GM19438 (cell line): ENCODE results near the gene DENND1C.

Source experiments
- ATAC-seq: cut with Tn5 transposase; IDR thresholded peaks from one replicate; pipeline ENCODE4 v1.9.1; 2021; ENCODE audit warnings: low read depth; ENCODE audit not compliant: unreplicated experiment

DENND1C gene, protein sequence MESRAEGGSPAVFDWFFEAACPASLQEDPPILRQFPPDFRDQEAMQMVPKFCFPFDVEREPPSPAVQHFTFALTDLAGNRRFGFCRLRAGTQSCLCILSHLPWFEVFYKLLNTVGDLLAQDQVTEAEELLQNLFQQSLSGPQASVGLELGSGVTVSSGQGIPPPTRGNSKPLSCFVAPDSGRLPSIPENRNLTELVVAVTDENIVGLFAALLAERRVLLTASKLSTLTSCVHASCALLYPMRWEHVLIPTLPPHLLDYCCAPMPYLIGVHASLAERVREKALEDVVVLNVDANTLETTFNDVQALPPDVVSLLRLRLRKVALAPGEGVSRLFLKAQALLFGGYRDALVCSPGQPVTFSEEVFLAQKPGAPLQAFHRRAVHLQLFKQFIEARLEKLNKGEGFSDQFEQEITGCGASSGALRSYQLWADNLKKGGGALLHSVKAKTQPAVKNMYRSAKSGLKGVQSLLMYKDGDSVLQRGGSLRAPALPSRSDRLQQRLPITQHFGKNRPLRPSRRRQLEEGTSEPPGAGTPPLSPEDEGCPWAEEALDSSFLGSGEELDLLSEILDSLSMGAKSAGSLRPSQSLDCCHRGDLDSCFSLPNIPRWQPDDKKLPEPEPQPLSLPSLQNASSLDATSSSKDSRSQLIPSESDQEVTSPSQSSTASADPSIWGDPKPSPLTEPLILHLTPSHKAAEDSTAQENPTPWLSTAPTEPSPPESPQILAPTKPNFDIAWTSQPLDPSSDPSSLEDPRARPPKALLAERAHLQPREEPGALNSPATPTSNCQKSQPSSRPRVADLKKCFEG

GRCh38 chr19:6481541-6482342 lies at the start of gene DENND1C:
DENND1C (minus strand) TSS chr19:6481787; CDS start chr19:6481695, 92 bp downstream.
- no peak for ATAC-seq

DNA sequence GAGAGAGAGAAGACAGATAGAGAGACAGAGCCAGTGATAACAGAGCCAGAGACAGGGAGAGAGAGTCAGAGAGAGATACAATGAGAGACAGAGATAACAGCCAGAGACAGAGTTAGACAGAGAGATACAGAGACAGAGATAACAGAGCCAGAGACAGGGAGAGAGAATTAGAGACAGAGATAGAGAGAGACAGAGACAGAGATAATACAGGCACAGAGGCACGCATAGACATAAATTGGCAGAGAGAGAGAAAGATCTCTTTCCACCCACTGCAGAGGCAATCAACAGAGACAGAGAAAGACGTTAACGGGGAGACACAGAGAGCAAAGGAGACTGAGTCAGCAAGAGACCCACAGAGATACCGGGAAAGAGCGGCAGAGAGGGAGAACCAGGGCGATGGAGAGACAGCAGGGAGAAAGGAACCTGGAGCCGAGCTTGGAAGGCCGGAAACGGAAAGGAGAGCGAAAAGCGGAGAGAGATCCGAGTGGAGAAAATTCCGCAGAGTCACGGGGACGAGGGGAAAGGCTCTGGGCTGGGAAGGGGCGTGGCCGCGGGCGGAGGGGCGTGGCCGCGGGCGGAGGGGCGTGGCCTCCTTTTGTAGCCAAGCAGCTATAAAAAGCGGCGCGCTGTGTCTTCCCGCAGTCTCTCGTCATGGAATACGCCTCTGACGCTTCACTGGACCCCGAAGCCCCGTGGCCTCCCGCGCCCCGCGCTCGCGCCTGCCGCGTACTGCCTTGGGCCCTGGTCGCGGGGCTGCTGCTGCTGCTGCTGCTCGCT lies 49.0 kb upstream of the DENND1C start, which contains the start of gene TNFSF9:
TSS of gene TNFSF9 (plus strand) at position 641 of the 777 bp plus-strand sequence. CDS start at position 652, 11 bp downstream.
- ATAC-seq: no peak

- no peak for ATAC-seq
Observed at GRCh38 chr19:6529937-6530385, 48.4 kb upstream of the DENND1C start.

DNA sequence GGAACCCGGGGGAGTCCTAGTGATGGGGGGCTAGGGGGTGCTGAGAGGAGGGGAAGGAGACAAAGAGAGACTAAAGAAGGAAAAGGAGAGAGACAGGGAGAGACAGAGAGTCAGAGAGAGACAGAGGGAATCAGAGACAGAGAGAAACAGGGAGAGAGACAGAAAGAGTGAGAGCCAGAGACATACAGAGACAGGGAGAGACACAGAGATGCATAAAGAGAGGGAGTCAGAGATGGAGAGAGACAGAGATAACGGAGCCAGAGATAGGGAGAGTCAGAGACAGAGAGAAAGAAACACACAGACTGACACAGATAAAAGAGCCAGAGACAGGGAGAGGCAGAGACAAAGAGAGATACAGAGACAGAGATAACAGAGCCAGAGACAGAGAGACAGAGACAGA lies 47.8 kb upstream of the DENND1C start:
- no peak for ATAC-seq

GRCh38 chr19:6528544-6529121 lies 47.0 kb upstream of the DENND1C start:
- peak; percentile 2 for ATAC-seq

- peak; percentile 49 for ATAC-seq
Observed at GRCh38 chr19:6527893-6528543, 46.4 kb upstream of the DENND1C start.

DNA sequence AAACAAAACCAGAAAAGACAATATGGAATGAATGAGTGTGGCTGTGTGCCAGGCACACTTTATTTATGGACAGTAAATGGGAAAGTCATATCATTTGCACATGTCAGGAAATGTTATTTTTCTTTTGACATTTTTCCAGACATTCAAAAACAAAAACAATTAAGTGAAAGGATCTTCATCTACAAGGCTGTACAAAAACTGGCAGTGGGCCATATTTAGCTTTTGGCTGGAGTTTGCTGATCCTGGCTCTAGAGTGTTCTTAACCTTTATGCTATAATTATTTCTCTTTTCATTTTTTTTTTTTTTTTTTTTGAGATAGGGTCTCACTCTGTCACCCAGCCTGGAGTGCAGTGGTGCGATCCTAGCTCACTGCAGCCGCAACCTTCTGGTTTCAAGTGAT lies 42.7 kb upstream of the DENND1C start:
- no peak for ATAC-seq

GRCh38 chr19:6522712-6523111 lies 41.1 kb upstream of the DENND1C start:
- no peak for ATAC-seq

- peak; percentile 43 for ATAC-seq
Observed at GRCh38 chr19:6521718-6522646, 40.4 kb upstream of the DENND1C start.

- no peak for ATAC-seq
Observed at GRCh38 chr19:6519289-6519688, 37.7 kb upstream of the DENND1C start.

GRCh38 chr19:6518145-6518911 lies 36.7 kb upstream of the DENND1C start:
- ATAC-seq: no peak

DNA sequence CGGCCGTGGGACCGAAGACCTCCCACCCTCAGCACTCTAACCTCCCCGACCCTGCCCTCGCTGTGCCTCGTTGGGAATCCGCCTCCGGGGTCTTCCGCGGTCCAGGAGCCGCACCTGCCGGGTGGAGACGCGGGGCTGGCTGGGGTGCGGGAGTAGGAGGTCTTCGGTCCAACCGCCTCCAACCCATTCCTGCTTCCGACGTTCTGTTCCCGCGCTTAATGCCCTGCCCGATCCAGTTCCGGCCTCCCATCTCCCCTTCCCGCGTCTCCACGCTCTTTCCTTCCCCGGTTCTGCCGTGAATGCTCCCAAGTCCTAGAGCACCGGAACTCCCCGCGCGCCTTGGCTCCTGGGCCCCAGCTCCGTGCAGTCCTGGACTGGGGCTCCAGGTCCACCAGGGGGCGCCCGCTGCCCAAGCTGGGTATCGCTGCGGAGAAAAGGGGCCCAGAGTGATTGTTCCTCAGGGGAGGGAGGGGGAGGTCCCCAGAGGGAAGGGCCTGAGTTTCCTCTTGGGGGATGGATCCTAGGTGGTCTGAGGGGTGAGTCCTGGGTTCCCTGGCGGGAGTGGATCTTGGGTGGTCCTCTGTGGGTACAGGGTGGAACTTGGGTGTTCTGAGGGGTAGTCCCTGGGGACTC lies 35.2 kb upstream of the DENND1C start:
- peak; percentile 38 for ATAC-seq

GRCh38 chr19:6516018-6516658 lies 34.6 kb upstream of the DENND1C start:
- ATAC-seq: no peak

- ATAC-seq: no peak
Observed at GRCh38 chr19:6514926-6515544, 33.4 kb upstream of the DENND1C start.

- ATAC-seq: no peak
Observed at GRCh38 chr19:6514089-6514488, 32.5 kb upstream of the DENND1C start.

GRCh38 chr19:6510618-6511017 lies 29.0 kb upstream of the DENND1C start:
- ATAC-seq: no peak
